ENCODE measurements around the gene SLC16A9.

The SLC16A9 gene

DNA sequence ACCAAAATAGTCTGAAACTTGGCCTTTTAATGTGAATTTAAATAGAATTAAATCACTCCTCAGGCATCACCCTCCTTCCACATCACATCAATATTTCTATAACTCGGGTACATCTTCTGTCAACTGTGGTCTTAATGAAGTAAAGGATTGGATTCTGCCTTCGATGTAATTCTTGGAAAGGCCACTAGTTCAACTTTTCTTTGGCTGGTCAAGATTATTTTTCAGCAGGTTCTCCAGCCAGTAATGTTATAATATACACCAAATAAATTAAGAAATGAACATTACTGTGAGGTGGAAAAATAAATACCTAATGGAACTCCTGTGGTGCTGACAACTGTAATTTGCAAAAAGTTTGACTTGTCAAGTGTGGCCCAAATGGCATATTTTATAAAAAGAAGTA, 9.7 kb upstream of the SLC16A9 start:
- DNase-seq (ENCODE audit: low read depth in 2 of 2) = no peak

DNA sequence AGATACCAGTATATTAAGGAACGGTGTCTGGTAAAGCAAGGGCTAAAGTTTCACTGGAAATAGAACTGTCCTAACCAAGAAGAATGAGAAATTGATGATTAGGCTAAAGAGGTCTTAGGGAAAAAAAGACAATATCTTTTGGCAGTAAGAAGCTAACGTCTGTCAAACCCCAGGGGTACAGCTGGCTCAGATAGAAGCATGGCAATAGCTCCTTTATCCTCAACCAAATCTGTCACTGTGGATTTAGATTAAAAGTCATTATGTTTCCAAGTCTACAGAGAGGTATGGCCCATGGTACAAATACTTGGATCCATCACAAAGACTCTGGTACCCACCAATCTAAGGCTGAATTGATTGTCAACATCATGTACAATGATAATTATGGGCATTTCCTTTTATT, 8.6 kb upstream of the SLC16A9 start:
- no peak for DNase-seq (ENCODE audit: low read depth in 2 of 2)

DNA sequence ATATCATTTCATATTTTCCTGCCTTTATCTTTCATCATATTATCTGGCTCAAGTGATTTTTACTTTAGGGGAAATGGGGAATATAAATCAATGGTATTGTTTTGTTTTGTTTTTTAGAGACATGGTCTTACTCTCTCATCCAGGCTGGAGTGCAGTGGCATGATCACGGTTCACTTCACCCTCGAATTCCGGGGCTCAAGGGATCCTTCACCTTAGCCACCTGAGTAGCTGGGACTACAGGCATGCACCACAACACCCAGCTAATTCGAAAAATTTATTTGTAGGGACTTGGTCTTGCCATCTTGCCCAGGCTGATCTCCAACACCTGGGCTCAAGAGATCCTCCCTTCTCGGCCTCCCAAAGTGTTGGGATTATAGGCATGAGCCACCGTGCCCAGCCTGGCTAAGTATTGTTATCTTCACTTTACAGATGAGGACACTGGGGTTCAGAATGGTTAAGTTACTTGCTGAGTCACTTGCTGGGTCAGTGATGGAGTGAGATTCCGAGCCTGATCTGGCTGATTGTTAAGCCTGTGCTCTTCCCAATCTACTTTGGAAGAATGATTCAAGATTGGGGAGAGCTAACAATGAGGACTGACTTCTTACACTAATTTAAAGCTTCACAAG, 3.7 kb upstream of the SLC16A9 start:
- no peak for DNase-seq (ENCODE audit: low read depth in 2 of 2)

DNA sequence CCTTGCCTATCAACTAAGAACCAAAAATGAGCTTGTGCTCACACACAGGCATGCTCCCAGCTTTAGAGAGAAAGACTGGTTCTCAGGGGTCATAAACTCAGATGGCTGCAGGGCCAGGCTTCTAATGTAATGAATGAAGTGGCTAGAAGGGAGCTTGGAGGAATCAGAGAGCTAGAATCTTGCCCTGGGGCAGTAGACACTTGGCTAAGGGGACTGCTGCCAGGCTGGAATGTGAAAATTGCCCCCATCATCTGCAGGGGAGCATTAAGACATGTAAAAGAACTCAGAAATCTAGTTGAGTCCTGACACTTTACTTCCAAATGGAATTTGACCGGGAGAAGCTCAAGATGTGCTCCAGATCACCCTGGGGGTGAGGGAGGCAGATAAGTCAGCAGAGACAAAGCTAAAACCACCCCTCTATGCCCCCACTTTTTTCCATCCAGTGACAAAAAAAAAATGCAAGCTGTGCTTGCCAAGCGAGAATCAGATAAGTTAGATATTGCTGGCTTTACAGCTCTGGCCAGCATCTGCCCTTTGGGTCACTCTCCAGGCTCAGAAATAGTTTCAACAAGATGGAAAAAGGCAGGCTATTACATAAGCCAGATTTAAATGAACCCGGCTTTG, 2.3 kb upstream of the SLC16A9 start:
- no peak for DNase-seq (ENCODE audit: low read depth in 2 of 2)

DNA sequence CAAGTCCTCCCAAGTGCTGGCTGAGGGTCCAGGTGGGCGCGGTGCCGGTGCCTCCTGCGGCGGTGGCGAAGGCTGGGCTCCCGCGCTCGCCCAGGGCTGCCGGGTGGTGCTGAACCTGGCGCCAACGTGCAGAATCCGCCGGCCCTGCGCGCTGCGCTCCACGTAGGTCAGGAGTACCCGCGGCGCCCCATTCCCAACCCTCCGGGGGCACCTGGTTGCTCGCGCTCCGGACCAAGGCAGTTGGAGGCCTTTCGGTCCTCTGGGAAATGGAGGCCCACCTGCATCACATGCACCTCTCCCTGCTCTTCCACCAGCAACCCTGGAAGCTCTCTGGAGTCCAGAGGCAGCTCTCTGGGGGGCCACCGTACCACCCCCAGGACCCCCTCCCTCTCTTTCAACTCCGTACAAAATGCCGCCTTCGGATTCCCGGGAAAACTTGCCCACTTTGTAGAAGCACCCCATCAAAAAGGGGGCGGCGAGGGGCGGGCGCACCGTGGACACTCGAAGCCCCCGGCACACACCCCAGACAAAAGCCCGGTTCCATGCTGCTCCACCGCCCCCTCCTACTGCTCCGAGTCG, 745 bp downstream of the SLC16A9 start:
- DNase-seq (ENCODE audit: low read depth in 2 of 2) = no peak

DNA sequence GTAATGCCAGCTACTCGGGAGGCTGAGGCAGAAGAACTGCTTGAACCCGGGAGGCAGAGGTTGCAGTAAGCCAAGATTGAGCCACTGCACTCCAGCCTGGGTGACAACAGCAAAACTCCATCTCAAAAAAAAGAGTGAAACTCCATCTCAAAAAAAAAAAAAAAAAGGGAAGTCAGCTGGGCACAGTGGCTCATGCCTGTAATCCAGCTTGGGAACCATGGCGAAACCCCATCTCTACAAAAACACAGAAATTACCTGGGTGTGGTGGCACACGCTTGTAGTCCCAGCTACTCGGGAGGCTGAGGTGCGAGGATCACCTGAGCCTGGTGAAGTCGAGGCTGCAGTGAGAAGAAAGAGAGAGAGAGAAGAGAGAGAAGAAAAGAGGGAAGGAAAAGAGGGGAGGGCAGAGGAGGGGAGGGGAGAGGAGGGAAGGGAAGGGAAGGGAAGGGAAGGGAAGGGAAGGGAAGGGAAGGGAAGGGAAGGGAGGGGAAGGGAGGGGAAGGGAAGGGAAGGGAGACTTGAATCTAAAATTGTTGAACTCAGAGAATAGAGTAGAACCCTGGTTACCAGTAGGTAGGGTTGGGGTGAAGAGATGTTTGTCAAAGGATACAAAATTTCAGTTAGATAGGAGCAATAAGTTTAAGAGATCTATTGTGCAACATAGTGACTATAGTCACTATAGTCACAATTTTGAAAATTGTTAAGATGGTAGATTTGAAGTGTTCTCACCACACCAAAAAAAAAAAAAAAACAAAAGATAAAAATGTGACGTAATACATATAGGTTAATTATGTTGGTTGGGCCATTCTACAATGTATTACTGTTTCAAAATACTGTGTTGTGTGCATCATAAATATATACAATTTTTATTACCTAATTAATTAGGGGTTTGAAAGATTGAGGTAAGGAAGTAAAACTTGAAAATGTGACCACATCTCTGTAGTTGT, 2.5 kb downstream of the SLC16A9 start:
- DNase-seq (ENCODE audit: low read depth in 2 of 2) = no peak

DNA sequence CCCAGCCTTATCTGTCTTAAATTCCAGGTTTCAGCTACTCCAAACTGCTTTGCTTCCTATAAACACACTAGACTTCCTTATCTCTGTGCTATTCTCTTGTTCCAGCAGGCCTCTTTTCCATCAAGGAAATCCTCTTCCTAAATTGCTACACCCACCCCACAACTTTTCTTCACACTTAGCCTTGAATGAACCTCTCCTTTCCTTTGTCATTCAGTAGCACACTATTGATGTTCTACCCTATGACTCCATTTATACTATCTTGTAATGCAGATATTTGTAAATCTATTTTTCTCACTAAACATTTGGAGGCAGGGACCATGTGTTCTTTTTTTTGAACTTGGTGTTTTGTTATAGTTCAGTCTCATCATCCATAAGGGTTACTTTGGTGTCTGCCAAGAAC, 3.7 kb downstream of the SLC16A9 start:
- DNase-seq (ENCODE audit: low read depth in 2 of 2) = no peak

DNA sequence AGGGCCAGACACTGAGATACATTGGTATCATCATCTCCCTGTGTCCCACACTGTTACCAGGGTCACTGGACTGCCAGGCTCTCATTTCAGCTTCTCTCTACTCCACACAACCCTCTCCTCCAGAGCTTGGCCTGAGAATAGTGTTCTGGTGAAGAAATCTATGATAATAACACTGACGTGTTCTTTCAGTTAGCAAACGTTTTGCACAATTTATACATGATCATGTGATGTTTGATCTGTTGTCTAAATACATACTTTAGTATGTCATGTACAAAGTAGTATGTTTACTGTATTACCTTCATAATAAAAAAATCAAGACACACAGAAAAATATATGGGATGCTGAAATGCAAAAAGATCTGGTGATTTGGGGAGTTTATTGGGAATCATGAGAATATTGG, 5.0 kb downstream of the SLC16A9 start:
- no peak for DNase-seq (ENCODE audit: low read depth in 2 of 2)

DNA sequence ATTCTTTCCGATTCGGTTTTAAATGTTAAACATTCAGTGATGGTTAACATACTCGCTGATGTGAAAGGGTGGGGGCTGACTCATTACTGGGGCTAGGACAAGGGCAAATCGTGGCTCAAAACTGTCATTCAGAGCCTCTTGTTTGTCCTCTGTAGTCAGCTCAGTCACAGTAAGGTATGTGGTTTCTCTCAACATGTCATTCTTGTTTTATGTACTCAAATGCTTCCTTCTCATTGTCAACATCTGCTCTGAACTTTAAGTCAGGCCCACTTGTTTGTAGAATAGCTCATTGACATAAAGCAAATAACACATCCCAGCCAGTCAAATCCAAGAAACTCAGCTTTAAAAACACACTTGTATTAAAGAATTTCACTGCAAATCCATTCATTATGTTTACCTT, 7.3 kb downstream of the SLC16A9 start:
- DNase-seq (ENCODE audit: low read depth in 2 of 2) = no peak

DNA sequence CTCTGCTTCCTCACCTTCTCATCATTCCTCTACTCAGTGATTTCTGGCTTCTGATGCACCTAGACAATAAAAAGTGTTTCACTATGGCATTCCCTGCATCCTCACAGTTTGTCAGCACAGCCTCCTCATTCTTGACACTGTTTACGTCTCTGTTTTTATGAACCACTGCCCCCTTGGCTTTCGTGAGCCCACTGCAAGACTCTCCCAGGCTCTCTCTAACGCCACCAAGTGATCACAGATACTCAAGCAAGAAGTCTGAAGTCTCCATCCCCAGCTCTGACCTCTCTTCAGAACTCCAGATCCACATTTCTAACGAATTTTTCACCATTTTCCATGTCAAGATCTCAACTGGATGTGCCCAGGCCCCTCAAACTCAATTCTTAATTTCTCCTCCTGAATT, 8.9 kb downstream of the SLC16A9 start:
- no peak for DNase-seq (ENCODE audit: low read depth in 2 of 2)

DNA sequence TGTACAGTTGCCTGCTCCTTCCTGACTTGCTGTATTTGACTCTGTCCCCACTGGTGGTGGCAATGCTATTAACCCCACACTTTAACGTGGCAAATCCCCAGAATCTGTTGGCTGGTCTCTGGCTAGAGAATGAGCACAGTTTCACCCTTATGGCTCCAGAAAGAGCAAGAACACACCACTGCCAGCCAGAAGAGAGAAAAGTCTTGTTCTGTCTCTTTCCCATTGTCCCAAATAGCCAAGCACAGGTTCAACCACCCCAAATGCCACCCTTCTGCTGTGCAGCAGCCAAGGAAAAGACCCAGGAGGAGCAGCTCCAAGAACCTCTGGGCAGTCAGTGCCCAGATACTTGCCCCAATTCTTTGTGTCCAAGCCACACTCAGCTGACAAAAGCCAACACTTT, 11.3 kb downstream of the SLC16A9 start:
- DNase-seq (ENCODE audit: low read depth in 2 of 2) = no peak

DNA sequence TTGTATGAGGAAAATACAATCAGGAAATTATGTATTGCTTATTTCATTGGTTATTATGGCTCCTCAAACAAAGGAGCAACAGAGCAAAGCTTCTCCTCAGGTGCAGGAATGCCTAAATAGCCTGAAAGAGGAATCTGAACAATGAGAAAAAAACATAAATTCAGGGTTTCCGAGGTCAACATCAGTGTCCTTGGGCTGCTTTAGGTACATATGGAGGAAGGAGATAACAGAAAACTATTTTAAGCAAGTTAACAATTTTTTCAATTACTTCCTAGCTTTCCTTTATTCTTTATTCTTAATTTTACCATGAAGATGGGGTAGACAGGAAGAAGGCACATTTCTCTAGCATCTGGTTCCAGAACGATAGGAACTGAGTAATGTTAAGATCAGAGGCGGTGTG, 14.0 kb downstream of the SLC16A9 start:
- DNase-seq (ENCODE audit: low read depth in 2 of 2) = no peak

DNA sequence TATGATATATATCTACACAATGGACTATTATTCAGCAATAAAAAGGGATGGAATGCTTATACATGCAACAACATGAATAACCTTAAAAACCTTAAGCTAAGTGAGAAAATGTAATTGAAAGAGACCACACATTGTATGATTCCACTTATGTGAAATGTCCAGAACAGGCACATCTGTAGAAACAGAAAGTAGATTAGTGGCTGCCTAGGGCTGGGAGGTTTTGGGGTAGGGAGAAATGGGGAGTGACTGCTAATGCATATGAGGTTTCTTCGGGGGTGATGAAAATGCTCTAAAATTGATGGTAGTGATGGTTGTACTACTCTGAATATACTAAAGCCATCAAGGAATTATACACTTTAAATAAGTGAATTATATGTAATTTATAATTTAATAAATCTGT, 14.7 kb downstream of the SLC16A9 start:
- no peak for DNase-seq (ENCODE audit: low read depth in 2 of 2)

DNA sequence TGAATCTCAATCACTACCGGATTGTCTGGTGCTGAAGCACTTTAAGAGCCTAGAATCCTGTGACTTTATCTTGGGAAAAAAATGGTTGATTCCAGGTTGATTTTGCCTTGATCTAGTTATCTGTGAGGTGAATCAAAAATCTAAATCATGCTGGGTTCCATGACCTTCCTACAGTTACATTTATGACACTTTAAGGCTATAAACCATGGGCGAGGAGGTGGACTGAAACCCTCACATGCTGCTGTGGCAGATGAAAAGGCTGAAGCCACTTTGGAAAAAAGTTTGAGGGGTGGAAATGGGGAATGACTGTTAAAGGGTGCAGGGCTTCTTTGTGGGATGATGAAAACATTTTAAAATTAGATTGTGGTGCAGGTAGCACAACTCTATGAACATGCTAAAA, 17.5 kb downstream of the SLC16A9 start:
- no peak for DNase-seq (ENCODE audit: low read depth in 2 of 2)

DNA sequence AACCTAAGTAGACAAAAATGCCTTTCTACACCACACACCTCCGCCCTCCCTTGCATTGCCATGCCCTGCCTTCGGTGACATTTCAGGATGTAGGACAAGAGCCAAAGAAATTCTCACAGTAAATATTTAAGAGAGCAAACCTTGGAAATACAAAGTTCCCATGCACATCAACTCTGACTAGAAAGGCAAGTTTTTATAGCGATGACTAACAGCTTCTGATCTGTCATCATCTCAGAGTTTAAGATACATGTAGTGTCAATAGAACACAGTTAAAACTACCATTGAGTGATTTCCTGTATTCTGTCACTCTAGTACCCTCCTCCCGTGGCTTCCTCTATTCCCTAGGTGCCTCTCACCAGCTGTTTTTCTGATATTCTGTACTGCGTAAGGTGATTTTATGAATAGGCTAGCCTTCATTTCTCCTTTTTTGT, 20.7 kb downstream of the SLC16A9 start:
- DNase-seq (ENCODE audit: low read depth in 2 of 2) = no peak

DNA sequence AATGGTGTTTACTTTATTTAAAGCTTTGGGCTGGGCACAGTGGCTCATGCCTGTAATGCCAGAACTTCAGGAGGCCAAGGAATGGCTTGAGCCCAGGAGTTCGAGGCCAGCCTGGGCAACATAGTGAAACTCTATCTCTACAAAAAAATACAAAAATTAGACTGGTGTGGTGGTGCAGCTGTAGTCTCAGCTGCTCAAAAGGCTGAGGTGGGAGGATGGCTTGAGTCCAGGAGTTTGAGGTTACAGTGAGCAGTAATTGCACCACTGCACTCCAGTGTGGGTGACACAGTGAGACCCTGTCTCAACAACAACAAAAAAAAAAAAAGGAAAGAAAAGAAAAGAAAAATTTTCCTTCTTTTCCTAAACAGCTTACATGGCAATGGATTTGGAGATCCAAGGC, 22.0 kb downstream of the SLC16A9 start:
- DNase-seq (ENCODE audit: low read depth in 2 of 2) = no peak

DNA sequence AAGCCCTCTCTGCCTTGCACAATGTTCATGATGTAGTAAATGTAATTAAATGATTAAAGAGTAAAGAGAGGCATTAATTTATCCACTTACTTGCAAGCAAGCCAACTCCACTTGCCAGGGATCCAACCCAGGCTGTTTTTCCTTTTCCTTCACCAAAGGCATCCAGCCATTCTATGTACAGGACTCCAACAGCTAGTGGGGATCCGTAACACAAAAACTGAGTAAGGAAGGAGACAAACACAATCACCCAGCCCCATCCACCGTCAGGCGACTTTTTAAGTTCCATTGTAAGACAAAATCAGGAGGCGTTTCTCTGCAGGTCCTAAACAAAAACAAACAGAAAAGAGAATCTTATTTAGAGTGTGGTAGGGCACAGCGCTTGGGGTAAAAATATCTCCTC, 25.6 kb downstream of the SLC16A9 start:
- DNase-seq (ENCODE audit: low read depth in 2 of 2) = no peak

DNA sequence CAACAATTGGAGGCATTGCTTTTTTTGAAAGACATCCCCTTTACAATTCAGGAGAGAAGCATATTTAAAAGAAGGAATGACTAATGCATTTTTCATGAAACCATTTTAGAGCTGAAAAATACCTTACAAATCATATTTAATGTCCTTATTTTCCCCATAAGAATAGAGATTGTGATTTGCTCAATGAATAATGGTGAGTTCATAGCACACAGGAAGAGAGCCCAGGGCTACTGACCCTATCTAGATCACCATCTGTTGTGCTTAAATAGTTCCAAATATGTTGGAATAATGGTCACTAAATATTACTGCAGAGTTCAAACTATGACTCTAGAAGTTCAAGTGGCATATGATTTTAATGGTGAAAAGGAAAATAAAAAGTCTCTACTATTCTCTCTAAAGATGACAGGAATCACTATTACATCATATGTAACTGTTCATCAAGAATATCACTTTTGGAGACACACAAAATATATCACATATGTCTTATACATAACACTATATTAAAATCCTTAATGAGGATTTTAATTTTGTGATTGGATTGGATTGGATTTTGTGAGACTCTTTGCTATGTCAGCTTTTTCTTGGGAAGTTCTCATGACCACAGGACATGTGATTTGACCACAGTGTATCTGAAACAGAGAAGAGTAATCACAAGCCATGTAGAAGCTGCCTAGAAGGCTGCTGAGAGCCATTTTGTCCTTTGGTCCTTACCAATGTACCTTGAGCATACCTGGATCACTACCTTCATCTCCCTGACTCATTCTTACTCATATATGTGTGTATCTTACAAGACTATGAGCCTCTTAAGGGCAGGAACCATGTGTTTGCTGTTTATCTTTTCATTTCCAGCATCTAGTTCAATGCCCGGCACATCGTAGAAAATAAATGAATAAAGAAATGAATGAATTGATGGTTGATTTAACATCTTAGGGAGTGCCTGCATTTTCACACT, 26.4 kb downstream of the SLC16A9 start:
- DNase-seq (ENCODE audit: low read depth in 2 of 2) = no peak

DNA sequence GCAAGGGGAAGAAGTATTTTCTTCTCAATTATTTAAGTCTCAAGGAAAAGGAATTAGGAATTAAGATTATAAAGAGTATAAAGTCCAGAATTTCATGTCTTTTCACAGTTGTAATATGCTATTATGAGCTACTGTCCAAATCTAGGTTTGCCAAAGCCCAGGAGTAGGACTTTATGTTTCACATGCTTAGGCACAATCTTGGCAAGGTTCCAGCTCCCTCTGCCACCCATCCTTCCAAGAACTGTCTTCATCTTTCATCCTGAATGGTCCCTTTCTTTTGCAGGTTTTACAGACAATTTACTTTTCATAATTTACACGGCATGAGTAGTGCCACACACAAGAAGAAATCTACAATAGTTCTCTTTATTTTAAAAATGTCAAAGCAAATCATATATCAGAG, 29.5 kb downstream of the SLC16A9 start:
- no peak for DNase-seq (ENCODE audit: low read depth in 2 of 2)

DNA sequence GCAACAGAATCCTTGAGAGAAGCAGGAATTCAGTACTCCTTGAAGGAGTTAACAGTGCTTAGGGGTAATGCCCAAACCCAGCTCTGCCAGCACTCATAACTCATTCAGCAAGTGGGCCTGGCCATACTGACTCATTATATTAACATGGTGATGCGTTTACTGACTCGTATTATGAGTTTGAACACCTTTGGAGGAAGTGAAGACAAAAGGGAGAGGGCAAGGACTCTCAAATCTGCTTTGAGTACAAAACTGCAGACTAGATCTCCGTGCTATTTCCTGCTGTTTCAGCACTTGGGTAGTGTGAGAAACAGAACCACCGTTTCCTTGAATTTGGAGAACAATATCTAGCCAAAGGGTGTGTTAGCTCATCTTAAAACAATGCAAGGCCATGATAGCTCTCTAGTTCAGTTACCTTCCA, 30.8 kb downstream of the SLC16A9 start:
- DNase-seq (ENCODE audit: low read depth in 2 of 2) = no peak

DNA sequence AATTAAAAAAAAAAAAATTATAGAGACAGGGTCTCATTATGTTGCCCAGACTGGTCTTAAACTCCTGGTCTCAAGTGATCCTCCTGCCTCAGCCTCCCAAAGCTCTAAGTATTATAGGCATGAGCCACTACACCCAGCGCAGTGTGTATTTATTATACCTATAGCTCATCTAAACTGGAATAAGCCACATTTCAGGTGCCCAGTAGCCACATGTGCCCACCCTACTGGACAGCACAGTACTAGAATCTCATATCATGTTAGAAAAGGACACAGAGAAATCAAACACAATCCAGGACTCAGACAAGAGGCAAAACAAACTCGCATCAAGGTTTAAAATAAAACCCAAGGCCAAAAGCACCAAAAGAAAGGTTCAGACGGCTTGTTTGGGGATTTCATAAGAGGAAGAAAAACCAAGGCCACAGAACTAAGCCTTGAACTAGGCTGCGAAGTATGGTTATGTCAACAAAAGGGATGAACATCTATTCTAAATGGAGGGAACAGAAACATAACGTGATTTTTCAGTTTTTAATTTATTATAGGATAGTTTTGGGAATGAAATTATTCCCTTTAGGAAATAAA, 32.3 kb downstream of the SLC16A9 start:
- no peak for DNase-seq (ENCODE audit: low read depth in 2 of 2)

Measured in stimulated activated CD8-positive, alpha-beta memory T cell treated with anti-CD3 and anti-CD28 coated beads, Interleukin-2, amount 100 ng/mL, for 1 hour (primary cell).